Medulla oblongata (tissue), 1 donor: ENCODE results near the gene KCNG4.

Experiments used
- DNase-seq: peaks from one replicate; pipeline ENCODE4 v3.0.0-alpha.2; 2015; ENCODE audit errors: extremely low spot score

The KCNG4 gene

GRCh38 chr16:84182680-84183571, 56.9 kb downstream of the KCNG4 start:
- DNase-seq: no peak

GRCh38 chr16:84182104-84182503, 57.7 kb downstream of the KCNG4 start:
- DNase-seq: no peak

- no peak for DNase-seq
Observed at GRCh38 chr16:84181144-84181915, 58.5 kb downstream of the KCNG4 start.

GRCh38 chr16:84180519-84181140, 59.2 kb downstream of the KCNG4 start:
- no peak for DNase-seq

- no peak for DNase-seq
Observed at GRCh38 chr16:84179612-84180320, 60.0 kb downstream of the KCNG4 start.

- no peak for DNase-seq
Observed at GRCh38 chr16:84178892-84179611, 60.8 kb downstream of the KCNG4 start.

- no peak for DNase-seq
Observed at GRCh38 chr16:84178146-84178765, 61.6 kb downstream of the KCNG4 start.

- DNase-seq: no peak
Observed at GRCh38 chr16:84177741-84178073, 62.1 kb downstream of the KCNG4 start.

- no peak for DNase-seq
Observed at GRCh38 chr16:84176192-84177053, 63.4 kb downstream of the KCNG4 start.

GRCh38 chr16:84175350-84176081, 64.3 kb downstream of the KCNG4 start:
- DNase-seq: peak; percentile 39

GRCh38 chr16:84174396-84174795, 65.4 kb downstream of the KCNG4 start:
- DNase-seq: no peak

- DNase-seq: no peak
Observed at GRCh38 chr16:84169765-84170310, 70.0 kb downstream of the KCNG4 start.
